Measurements from ENCODE around the gene SNX7.
A peak's percentile ranks its signal among the peaks of the same experiment; 100 is the strongest.

DNA sequence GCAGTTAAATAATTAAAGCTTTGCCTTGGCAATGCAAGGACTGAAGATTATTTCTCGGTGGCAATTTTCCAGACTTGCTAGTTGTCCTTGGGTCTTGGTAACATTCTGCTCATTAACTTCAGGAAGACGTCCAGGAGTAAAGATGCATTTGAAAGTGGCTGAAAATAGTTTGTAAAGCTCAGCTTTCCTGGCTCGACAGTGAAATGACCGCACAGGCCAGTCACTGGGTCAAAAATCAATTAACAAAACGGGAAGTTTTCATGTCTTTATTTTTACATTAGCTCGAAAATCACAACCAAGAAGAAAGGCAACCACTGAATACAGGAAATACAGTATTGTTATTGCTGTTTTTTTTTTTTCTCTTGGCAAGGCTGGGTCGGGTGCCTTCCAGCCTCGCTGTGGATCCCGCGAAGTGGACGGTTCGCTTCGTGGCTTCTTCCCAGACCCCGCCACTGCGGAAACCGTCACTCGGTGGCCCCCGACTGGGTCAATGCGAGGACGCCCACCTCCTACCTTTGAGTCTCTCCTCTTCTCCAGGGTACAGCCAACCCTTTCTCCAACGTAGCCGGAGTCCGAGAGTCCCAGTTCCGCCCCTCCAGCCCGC is 479 bp upstream of the SNX7 start:
- TF ChIP-seq, protein P1, sequence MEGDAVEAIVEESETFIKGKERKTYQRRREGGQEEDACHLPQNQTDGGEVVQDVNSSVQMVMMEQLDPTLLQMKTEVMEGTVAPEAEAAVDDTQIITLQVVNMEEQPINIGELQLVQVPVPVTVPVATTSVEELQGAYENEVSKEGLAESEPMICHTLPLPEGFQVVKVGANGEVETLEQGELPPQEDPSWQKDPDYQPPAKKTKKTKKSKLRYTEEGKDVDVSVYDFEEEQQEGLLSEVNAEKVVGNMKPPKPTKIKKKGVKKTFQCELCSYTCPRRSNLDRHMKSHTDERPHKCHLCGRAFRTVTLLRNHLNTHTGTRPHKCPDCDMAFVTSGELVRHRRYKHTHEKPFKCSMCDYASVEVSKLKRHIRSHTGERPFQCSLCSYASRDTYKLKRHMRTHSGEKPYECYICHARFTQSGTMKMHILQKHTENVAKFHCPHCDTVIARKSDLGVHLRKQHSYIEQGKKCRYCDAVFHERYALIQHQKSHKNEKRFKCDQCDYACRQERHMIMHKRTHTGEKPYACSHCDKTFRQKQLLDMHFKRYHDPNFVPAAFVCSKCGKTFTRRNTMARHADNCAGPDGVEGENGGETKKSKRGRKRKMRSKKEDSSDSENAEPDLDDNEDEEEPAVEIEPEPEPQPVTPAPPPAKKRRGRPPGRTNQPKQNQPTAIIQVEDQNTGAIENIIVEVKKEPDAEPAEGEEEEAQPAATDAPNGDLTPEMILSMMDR (IDR thresholded peaks at IDR 0.05), result no peak
- TF ChIP-seq POLR2AphosphoS5 (IDR thresholded peaks at IDR 0.05) (peak in 2 of 3 donors; percentile 14 to 16), POLR2A (IDR thresholded peaks at IDR 0.05) (no peak)

All from breast epithelium (tissue), 3 donors.